ENCODE results near the gene TMEM144. TPM values are rescaled to one million over a fixed set of nuclear protein-coding genes. Genes with fewer than 3 reads are reported as not detected.

TMEM144 gene
- total RNA-seq, 1 donor from 2014 or later = 7.6 TPM

- Mint-ChIP-seq H3K27ac (ENCODE audit: unreplicated experiment) (no peak overlapping the region), H3K4me1 (ENCODE audit: low read depth, unreplicated experiment) (peaks cover 2% of the 10 kb centered on the region), H3K9me3 (ENCODE audit: unreplicated experiment) (no peaks in the 10 kb centered on the region), H3K4me3 (ENCODE audit: unreplicated experiment) (no peak overlapping the region), H3K27me3 (ENCODE audit: low read depth, unreplicated experiment) (no peaks in the 10 kb centered on the region), H3K36me3 (ENCODE audit: low read depth, unreplicated experiment) (no peaks in the 10 kb centered on the region)
- Histone ChIP-seq H3K4me3 (ENCODE audit: insufficient read depth, low read depth, low read length) (no peak overlapping the region), H3K4me1 (ENCODE audit: insufficient read depth, low read length) (no peaks in the 10 kb centered on the region), H3K4me2 (ENCODE audit: low read length) (no peak overlapping the region), H3K27me3 (ENCODE audit: insufficient read depth, low read length) (no peaks in the 10 kb centered on the region), H3K27ac (ENCODE audit: low read depth, low read length) (no peak overlapping the region), H3K9me3 (ENCODE audit: insufficient read depth, low read depth, low read length) (no peaks in the 10 kb centered on the region), H3K36me3 (ENCODE audit: insufficient read depth, low read length) (no peaks in the 10 kb centered on the region), H3K79me2 (ENCODE audit: insufficient read depth, low read length) (no peaks in the 10 kb centered on the region), H2AFZ (ENCODE audit: low read depth, low read length) (no peak overlapping the region), H4K20me1 (ENCODE audit: insufficient read depth, low read length) (no peaks in the 10 kb centered on the region), H3K9ac (ENCODE audit: low read length) (no peak overlapping the region)
- DNase-seq (ENCODE audit: low read depth) = no peak
- no peak for FAIRE-seq
- TF ChIP-seq EZH2 (IDR thresholded peaks at IDR 0.05; ENCODE audit: insufficient read depth, low read length) (no peak), CTCF (IDR thresholded peaks at IDR 0.05; ENCODE audit: insufficient read depth, low read depth, low read length) (no peak)
Measured at GRCh38 chr4:158254292-158254691, 44.0 kb downstream of the TMEM144 start.

GRCh38 chr4:158255727-158256324 lies 45.5 kb downstream of the TMEM144 start:
- H3K27me3 Mint-ChIP-seq (ENCODE audit: low read depth, unreplicated experiment) = no peaks in the 10 kb centered on the region
- H3K36me3 ChIP-seq (ENCODE audit: insufficient read depth, low read length) = no peaks in the 10 kb centered on the region
- DNase-seq (ENCODE audit: low read depth) (peak; percentile 29), FAIRE-seq (peak; percentile 29)
- no peak overlapping the region for H3K4me3 ChIP-seq (ENCODE audit: insufficient read depth, low read depth, low read length)
- no peak overlapping the region for H3K4me2 ChIP-seq (ENCODE audit: low read length)
- H3K4me3 Mint-ChIP-seq (ENCODE audit: unreplicated experiment) = no peak overlapping the region
- no peaks in the 10 kb centered on the region for H3K4me1 Mint-ChIP-seq (ENCODE audit: low read depth, unreplicated experiment)
- no peaks in the 10 kb centered on the region for H3K4me1 ChIP-seq (ENCODE audit: insufficient read depth, low read length)
- H3K9me3 Mint-ChIP-seq (ENCODE audit: unreplicated experiment) = no peaks in the 10 kb centered on the region
- no peak overlapping the region for H3K27ac ChIP-seq (ENCODE audit: low read depth, low read length)
- no peaks in the 10 kb centered on the region for H3K79me2 ChIP-seq (ENCODE audit: insufficient read depth, low read length)
- H4K20me1 ChIP-seq (ENCODE audit: insufficient read depth, low read length) = no peaks in the 10 kb centered on the region
- no peaks in the 10 kb centered on the region for H3K9me3 ChIP-seq (ENCODE audit: insufficient read depth, low read depth, low read length)
- TF ChIP-seq EZH2 (IDR thresholded peaks at IDR 0.05; ENCODE audit: insufficient read depth, low read length) (no peak), CTCF (IDR thresholded peaks at IDR 0.05; ENCODE audit: insufficient read depth, low read depth, low read length) (peak; percentile 70)
- no peak overlapping the region for H2AFZ ChIP-seq (ENCODE audit: low read depth, low read length)
- H3K9ac ChIP-seq (ENCODE audit: low read length) = no peak overlapping the region
- no peaks in the 10 kb centered on the region for H3K36me3 Mint-ChIP-seq (ENCODE audit: low read depth, unreplicated experiment)
- no peaks in the 10 kb centered on the region for H3K27me3 ChIP-seq (ENCODE audit: insufficient read depth, low read length)
- no peak overlapping the region for H3K27ac Mint-ChIP-seq (ENCODE audit: unreplicated experiment)

- Histone ChIP-seq H3K9me3 (ENCODE audit: insufficient read depth, low read depth, low read length) (no peaks in the 10 kb centered on the region), H3K4me2 (ENCODE audit: low read length) (no peak overlapping the region), H3K4me3 (ENCODE audit: insufficient read depth, low read depth, low read length) (no peak overlapping the region), H3K4me1 (ENCODE audit: insufficient read depth, low read length) (no peaks in the 10 kb centered on the region), H4K20me1 (ENCODE audit: insufficient read depth, low read length) (no peaks in the 10 kb centered on the region), H3K79me2 (ENCODE audit: insufficient read depth, low read length) (no peaks in the 10 kb centered on the region), H3K27me3 (ENCODE audit: insufficient read depth, low read length) (no peaks in the 10 kb centered on the region), H2AFZ (ENCODE audit: low read depth, low read length) (no peak overlapping the region), H3K9ac (ENCODE audit: low read length) (no peak overlapping the region), H3K36me3 (ENCODE audit: insufficient read depth, low read length) (no peaks in the 10 kb centered on the region), H3K27ac (ENCODE audit: low read depth, low read length) (no peak overlapping the region)
- FAIRE-seq (no peak), DNase-seq (ENCODE audit: low read depth) (peak; percentile 4)
- no peaks in the 10 kb centered on the region for H3K4me1 Mint-ChIP-seq (ENCODE audit: low read depth, unreplicated experiment)
- no peak overlapping the region for H3K4me3 Mint-ChIP-seq (ENCODE audit: unreplicated experiment)
- no peaks in the 10 kb centered on the region for H3K27me3 Mint-ChIP-seq (ENCODE audit: low read depth, unreplicated experiment)
- no peak overlapping the region for H3K27ac Mint-ChIP-seq (ENCODE audit: unreplicated experiment)
- no peaks in the 10 kb centered on the region for H3K9me3 Mint-ChIP-seq (ENCODE audit: unreplicated experiment)
- TF ChIP-seq EZH2 (IDR thresholded peaks at IDR 0.05; ENCODE audit: insufficient read depth, low read length) (no peak), CTCF (IDR thresholded peaks at IDR 0.05; ENCODE audit: insufficient read depth, low read depth, low read length) (peak; percentile 40)
- H3K36me3 Mint-ChIP-seq (ENCODE audit: low read depth, unreplicated experiment) = no peaks in the 10 kb centered on the region
Measured at GRCh38 chr4:158259955-158260575, 49.8 kb downstream of the TMEM144 start.
